ENCODE results near the gene RPS3. TPM values are rescaled to one million over a fixed set of nuclear protein-coding genes. Genes with fewer than 3 reads are reported as not detected.
A peak's percentile ranks its signal among the peaks of the same experiment; 100 is the strongest.

Gene RPS3
- total and polyA plus RNA-seq, 2 experiments from 2014 or later, result 1,094 to 1,201 TPM

GRCh38 chr11:75380245-75380644, 19.1 kb upstream of the RPS3 start:
- no peaks in the 10 kb centered on the region for H3K9me2 ChIP-seq (replicated peaks; ENCODE audit: insufficient read depth)
- no peaks in the 10 kb centered on the region for H3K79me2 ChIP-seq
- WGBS (ENCODE audit: low lambda C conversion rate, missing lambda C conversion rate), result 91% methylated on average over 2 of the region's 2 CpGs
- peaks cover 16% of the 10 kb centered on the region for H3K4me1 ChIP-seq (ENCODE audit: insufficient read depth)
- peak overlapping the region; percentile 80 for H3K27ac ChIP-seq
- no peaks in the 10 kb centered on the region for H4K20me1 ChIP-seq (ENCODE audit: insufficient read depth, poor library complexity, severe bottlenecking)
- no peaks in the 10 kb centered on the region for H3K9me3 ChIP-seq (ENCODE audit: low read depth)
- H2AFZ ChIP-seq, result no peak overlapping the region
- no peak overlapping the region for H3K4me3 ChIP-seq
- no peaks in the 10 kb centered on the region for H3K27me3 ChIP-seq
- no peak for TF ChIP-seq EZH2 (IDR thresholded peaks at IDR 0.05; ENCODE audit: borderline replicate concordance)
- no peak for TF ChIP-seq CTCF (IDR thresholded peaks at IDR 0.05; ENCODE audit: poor library complexity)
- TF ChIP-seq EZH2phosphoT487 (IDR thresholded peaks at IDR 0.05; ENCODE audit: low read depth, severe bottlenecking, unreplicated experiment), result no peak
- no peaks in the 10 kb centered on the region for H3K36me3 ChIP-seq (replicated peaks; ENCODE audit: insufficient read depth, low read depth)
- H3K4me2 ChIP-seq, result no peak overlapping the region
- no peak for DNase-seq (ENCODE audit: low spot score)

GRCh38 chr11:75380716-75381420, 18.4 kb upstream of the RPS3 start:
- TF ChIP-seq CTCF (IDR thresholded peaks at IDR 0.05; ENCODE audit: poor library complexity), result no peak
- TF ChIP-seq EZH2phosphoT487 (IDR thresholded peaks at IDR 0.05; ENCODE audit: low read depth, severe bottlenecking, unreplicated experiment), result no peak
- TF ChIP-seq EZH2 (IDR thresholded peaks at IDR 0.05; ENCODE audit: borderline replicate concordance), result no peak
- Histone ChIP-seq H3K27me3 (no peaks in the 10 kb centered on the region), H2AFZ (no peak overlapping the region), H3K4me2 (no peak overlapping the region), H3K36me3 (replicated peaks; ENCODE audit: insufficient read depth, low read depth) (no peaks in the 10 kb centered on the region), H3K9me3 (ENCODE audit: low read depth) (no peaks in the 10 kb centered on the region), H3K4me3 (no peak overlapping the region), H3K9me2 (replicated peaks; ENCODE audit: insufficient read depth) (no peaks in the 10 kb centered on the region), H3K4me1 (ENCODE audit: insufficient read depth) (peaks cover 16% of the 10 kb centered on the region), H3K79me2 (no peaks in the 10 kb centered on the region), H4K20me1 (ENCODE audit: insufficient read depth, poor library complexity, severe bottlenecking) (no peaks in the 10 kb centered on the region), H3K27ac (peak overlapping the region; percentile 80)
- WGBS (ENCODE audit: low lambda C conversion rate, missing lambda C conversion rate), result 63% methylated on average over 7 of the region's 7 CpGs
- peak; percentile 73 for DNase-seq (ENCODE audit: low spot score)

GRCh38 chr11:75383246-75383645, 16.1 kb upstream of the RPS3 start:
- WGBS (ENCODE audit: low lambda C conversion rate, missing lambda C conversion rate), result 68% methylated on average over 3 of the region's 3 CpGs
- TF ChIP-seq CTCF (IDR thresholded peaks at IDR 0.05; ENCODE audit: poor library complexity), result no peak
- no peak for TF ChIP-seq EZH2 (IDR thresholded peaks at IDR 0.05; ENCODE audit: borderline replicate concordance)
- no peak for TF ChIP-seq EZH2phosphoT487 (IDR thresholded peaks at IDR 0.05; ENCODE audit: low read depth, severe bottlenecking, unreplicated experiment)
- peaks cover 24% of the 10 kb centered on the region for H3K4me1 ChIP-seq (ENCODE audit: insufficient read depth)
- no peaks in the 10 kb centered on the region for H3K27me3 ChIP-seq
- no peaks in the 10 kb centered on the region for H3K9me2 ChIP-seq (replicated peaks; ENCODE audit: insufficient read depth)
- H3K4me3 ChIP-seq, result no peak overlapping the region
- no peak for DNase-seq (ENCODE audit: low spot score)
- H3K79me2 ChIP-seq, result no peaks in the 10 kb centered on the region
- H3K27ac ChIP-seq, result no peak overlapping the region
- no peaks in the 10 kb centered on the region for H3K9me3 ChIP-seq (ENCODE audit: low read depth)
- no peaks in the 10 kb centered on the region for H3K36me3 ChIP-seq (replicated peaks; ENCODE audit: insufficient read depth, low read depth)
- H2AFZ ChIP-seq, result no peak overlapping the region
- H4K20me1 ChIP-seq (ENCODE audit: insufficient read depth, poor library complexity, severe bottlenecking), result no peaks in the 10 kb centered on the region
- no peak overlapping the region for H3K4me2 ChIP-seq

Data from hepatocyte (in vitro differentiated cells).